ENCODE measurements around the gene GUCD1.

GUCD1 gene

DNA sequence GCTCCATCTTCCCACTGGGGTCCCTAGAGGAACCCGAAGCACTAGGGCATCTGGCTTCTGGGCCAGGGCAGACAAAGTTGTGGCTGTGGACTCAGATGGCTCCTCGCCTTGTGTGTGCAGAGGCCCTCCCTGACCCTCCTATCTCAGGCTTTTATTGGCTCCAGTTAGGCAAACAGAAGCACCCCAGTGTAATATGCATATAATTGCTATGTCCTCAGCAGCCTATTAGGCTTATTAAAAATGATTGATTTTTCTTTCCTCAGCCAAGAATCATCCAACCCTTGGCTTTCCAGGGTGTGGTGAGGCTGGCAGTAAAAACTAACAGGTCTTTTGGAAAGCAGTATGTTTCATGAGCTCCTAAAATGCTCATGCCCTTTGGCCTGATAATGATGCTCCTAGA is 37.5 kb downstream of the GUCD1 start:
- Histone ChIP-seq H3K27me3 (ENCODE audit: insufficient read depth, low read length) (no peaks in the 10 kb centered on the region), H3K4me2 (ENCODE audit: low read length) (no peak overlapping the region), H3K9ac (ENCODE audit: low read length) (no peak overlapping the region), H4K20me1 (ENCODE audit: insufficient read depth, low read length) (no peaks in the 10 kb centered on the region), H3K36me3 (ENCODE audit: insufficient read depth, low read length) (no peaks in the 10 kb centered on the region), H3K79me2 (ENCODE audit: insufficient read depth, low read length) (no peaks in the 10 kb centered on the region), H3K9me3 (ENCODE audit: low read length) (no peaks in the 10 kb centered on the region), H3K27ac (ENCODE audit: low read depth, low read length, poor library complexity, severe bottlenecking) (no peak overlapping the region), H2AFZ (ENCODE audit: low read length) (no peak overlapping the region), H3K4me3 (ENCODE audit: low read depth, low read length, poor library complexity, severe bottlenecking) (no peak overlapping the region), H3K4me1 (ENCODE audit: insufficient read depth, low read length, severe bottlenecking) (peaks cover 7% of the 10 kb centered on the region), H3K9me2 (ENCODE audit: low read depth, low read length) (no peaks in the 10 kb centered on the region), H3F3A (ENCODE audit: insufficient read depth, low read length) (no peaks in the 10 kb centered on the region)
- no peak for TF ChIP-seq EZH2 (IDR thresholded peaks at IDR 0.05; ENCODE audit: borderline replicate concordance, low read length)
- TF ChIP-seq, protein P1, sequence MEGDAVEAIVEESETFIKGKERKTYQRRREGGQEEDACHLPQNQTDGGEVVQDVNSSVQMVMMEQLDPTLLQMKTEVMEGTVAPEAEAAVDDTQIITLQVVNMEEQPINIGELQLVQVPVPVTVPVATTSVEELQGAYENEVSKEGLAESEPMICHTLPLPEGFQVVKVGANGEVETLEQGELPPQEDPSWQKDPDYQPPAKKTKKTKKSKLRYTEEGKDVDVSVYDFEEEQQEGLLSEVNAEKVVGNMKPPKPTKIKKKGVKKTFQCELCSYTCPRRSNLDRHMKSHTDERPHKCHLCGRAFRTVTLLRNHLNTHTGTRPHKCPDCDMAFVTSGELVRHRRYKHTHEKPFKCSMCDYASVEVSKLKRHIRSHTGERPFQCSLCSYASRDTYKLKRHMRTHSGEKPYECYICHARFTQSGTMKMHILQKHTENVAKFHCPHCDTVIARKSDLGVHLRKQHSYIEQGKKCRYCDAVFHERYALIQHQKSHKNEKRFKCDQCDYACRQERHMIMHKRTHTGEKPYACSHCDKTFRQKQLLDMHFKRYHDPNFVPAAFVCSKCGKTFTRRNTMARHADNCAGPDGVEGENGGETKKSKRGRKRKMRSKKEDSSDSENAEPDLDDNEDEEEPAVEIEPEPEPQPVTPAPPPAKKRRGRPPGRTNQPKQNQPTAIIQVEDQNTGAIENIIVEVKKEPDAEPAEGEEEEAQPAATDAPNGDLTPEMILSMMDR (IDR thresholded peaks at IDR 0.05; ENCODE audit: low read length): no peak

DNA sequence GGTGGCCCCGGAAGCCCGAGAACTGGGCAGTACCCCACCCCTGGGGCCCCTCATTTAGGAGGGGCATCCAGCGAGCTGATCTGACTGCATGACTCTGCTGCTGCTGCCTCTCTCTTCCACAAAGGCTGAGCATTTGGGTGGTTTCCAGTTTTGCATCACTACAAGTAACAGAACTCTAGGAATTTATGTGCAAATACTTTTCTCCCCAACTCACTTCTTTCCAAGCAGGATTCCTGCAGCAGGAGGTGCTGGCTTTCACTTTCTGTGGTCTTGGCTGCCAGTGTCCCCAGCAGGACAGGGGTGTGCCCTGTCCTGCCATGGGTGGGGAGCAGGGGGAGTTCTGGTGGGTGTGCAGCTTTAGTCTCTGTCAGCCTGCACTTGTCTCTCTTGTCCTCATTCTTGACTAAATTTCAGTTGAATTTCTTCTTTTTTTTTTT is 38.6 kb downstream of the GUCD1 start:
- no peaks in the 10 kb centered on the region for H3K27me3 ChIP-seq (ENCODE audit: insufficient read depth, low read length)
- H3K4me2 ChIP-seq (ENCODE audit: low read length): no peak overlapping the region
- H3K79me2 ChIP-seq (ENCODE audit: insufficient read depth, low read length): no peaks in the 10 kb centered on the region
- peaks cover 13% of the 10 kb centered on the region for H3K4me1 ChIP-seq (ENCODE audit: insufficient read depth, low read length, severe bottlenecking)
- no peaks in the 10 kb centered on the region for H3F3A ChIP-seq (ENCODE audit: insufficient read depth, low read length)
- no peak overlapping the region for H3K9ac ChIP-seq (ENCODE audit: low read length)
- H3K36me3 ChIP-seq (ENCODE audit: insufficient read depth, low read length): no peaks in the 10 kb centered on the region
- TF ChIP-seq EZH2 (IDR thresholded peaks at IDR 0.05; ENCODE audit: borderline replicate concordance, low read length): no peak
- TF ChIP-seq, protein P1 (IDR thresholded peaks at IDR 0.05; ENCODE audit: low read length): no peak
- H3K27ac ChIP-seq (ENCODE audit: low read depth, low read length, poor library complexity, severe bottlenecking): no peak overlapping the region
- no peaks in the 10 kb centered on the region for H3K9me3 ChIP-seq (ENCODE audit: low read length)
- H3K9me2 ChIP-seq (ENCODE audit: low read depth, low read length): no peaks in the 10 kb centered on the region
- H2AFZ ChIP-seq (ENCODE audit: low read length): no peak overlapping the region
- H3K4me3 ChIP-seq (ENCODE audit: low read depth, low read length, poor library complexity, severe bottlenecking): no peak overlapping the region
- no peaks in the 10 kb centered on the region for H4K20me1 ChIP-seq (ENCODE audit: insufficient read depth, low read length)

DNA sequence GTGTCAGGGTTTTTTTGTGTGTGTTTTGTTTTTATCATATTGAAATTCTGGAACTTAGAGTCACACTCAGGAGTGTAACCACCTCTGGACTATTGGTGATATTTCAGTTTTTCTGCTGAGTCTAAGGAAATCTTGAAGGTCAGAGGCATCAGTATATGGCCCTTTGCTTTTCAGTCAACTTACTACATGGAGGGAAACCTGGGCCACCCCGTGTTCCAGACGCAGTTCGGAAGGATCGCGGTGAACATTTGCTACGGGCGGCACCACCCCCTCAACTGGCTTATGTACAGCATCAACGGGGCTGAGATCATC is 40.0 kb downstream of the GUCD1 start:
- H3K36me3 ChIP-seq (ENCODE audit: insufficient read depth, low read length): no peaks in the 10 kb centered on the region
- no peaks in the 10 kb centered on the region for H3K27me3 ChIP-seq (ENCODE audit: insufficient read depth, low read length)
- no peak overlapping the region for H3K4me2 ChIP-seq (ENCODE audit: low read length)
- H3K79me2 ChIP-seq (ENCODE audit: insufficient read depth, low read length): no peaks in the 10 kb centered on the region
- H2AFZ ChIP-seq (ENCODE audit: low read length): no peak overlapping the region
- no peak overlapping the region for H3K27ac ChIP-seq (ENCODE audit: low read depth, low read length, poor library complexity, severe bottlenecking)
- no peaks in the 10 kb centered on the region for H3K9me2 ChIP-seq (ENCODE audit: low read depth, low read length)
- H3F3A ChIP-seq (ENCODE audit: insufficient read depth, low read length): no peaks in the 10 kb centered on the region
- no peaks in the 10 kb centered on the region for H4K20me1 ChIP-seq (ENCODE audit: insufficient read depth, low read length)
- H3K4me3 ChIP-seq (ENCODE audit: low read depth, low read length, poor library complexity, severe bottlenecking): no peak overlapping the region
- no peaks in the 10 kb centered on the region for H3K9me3 ChIP-seq (ENCODE audit: low read length)
- peaks cover 27% of the 10 kb centered on the region for H3K4me1 ChIP-seq (ENCODE audit: insufficient read depth, low read length, severe bottlenecking)
- H3K9ac ChIP-seq (ENCODE audit: low read length): no peak overlapping the region
- no peak for TF ChIP-seq EZH2 (IDR thresholded peaks at IDR 0.05; ENCODE audit: borderline replicate concordance, low read length)
- TF ChIP-seq, protein P1 (IDR thresholded peaks at IDR 0.05; ENCODE audit: low read length): no peak

Data from OCI-LY1 (cell line).